HG02610 (cell line): Measurements from ENCODE around the gene ONECUT1.

Experiments used
- ATAC-seq: cut with Tn5 transposase; IDR thresholded peaks from one replicate; pipeline ENCODE4 v1.9.1; 2021; ENCODE audit warnings: mild to moderate bottlenecking, moderate library complexity; ENCODE audit not compliant: unreplicated experiment

ONECUT1 gene

DNA sequence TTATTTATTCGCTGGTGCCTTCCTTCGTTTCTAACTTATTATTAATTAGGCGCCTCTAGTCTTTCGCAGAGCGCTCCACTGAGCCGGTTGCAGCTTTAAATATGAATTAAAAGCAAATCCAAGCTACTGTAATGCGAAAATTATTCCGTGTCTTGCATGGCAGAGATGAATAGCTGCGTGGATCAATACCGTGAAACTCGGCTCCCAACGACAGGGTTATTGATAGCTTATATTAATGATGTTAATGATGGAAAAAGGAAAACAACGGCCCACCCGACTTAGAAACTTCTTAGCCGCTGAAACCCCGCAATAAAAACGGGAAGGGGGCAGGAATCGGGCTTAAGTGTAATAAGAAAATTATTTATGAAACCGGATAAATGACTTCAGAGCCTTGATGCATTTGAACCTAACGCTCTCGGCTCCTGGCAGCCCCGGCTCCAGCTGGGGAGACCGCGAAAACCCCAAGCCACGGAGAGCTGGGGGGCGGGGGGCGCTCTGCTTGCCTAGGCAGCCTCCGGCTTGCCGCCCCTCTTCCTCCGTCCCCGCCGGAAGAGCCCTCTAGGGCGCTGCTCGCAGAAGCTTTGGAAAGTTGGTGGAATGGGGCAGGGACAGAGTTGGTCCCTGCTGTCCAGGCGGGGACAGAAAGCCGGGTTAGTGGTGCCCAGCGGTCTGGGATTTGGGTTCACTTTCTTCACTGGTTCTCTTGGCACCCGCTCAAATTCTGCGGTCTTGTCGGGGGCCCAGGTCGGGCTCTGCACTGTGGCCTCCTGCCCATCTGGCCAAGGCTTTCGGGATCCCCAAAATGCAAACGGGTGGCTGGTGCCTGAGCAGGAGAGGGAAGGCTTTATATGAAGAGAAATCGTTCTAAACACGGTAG, 7.7 kb upstream of the ONECUT1 start:
- ATAC-seq, result no peak

DNA sequence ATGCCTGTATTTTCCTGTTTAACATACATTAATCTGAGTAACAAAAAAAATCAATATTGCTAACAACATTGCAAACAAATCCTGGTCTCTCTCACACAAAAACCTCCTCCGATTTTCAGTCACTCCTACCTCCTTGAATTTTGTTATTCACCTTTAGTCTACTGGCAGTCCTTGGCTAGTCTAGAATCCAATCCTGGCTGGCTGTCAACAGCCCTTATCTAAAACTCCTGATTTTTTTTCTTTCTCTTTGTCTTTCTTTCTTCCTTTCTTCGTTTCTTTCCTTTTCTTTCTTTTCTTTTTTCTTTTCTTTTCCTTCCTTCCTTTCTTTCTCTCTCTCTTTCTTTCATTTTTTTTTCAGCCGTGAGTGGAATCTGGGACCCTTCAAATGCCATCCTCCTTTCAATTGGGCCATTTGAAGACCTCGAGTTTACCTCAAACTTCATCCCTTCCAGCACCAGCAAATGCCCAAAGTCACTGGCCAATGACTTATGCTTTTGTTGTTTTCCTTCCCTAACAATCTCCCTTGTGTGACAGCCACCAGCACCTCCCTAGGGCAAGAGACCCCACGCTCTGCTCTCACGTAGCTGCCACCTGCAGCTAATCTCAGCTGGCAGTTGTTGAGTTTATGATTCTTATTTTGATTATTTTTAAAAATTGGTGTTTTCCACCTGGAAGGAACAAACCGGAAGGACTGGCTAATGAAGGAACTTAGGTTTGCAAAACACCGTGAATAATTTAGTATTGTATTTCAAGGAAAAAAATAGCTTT, 6.8 kb upstream of the ONECUT1 start:
- ATAC-seq, result no peak

DNA sequence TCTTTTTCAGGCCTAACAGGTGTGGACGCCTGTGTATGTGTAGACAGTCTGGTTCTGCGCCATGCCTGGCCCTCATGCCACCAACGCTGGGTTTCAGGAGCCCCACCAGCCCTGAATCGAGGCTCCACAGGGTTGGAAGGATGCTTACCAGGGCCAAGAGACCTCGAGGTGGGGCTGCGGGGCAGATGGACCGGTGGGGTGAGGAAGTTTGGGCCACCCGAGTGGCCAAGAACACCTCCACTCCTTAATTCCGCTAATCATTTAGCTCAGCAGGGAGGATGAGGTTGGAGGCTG, 6.0 kb upstream of the ONECUT1 start:
- ATAC-seq, result no peak

DNA sequence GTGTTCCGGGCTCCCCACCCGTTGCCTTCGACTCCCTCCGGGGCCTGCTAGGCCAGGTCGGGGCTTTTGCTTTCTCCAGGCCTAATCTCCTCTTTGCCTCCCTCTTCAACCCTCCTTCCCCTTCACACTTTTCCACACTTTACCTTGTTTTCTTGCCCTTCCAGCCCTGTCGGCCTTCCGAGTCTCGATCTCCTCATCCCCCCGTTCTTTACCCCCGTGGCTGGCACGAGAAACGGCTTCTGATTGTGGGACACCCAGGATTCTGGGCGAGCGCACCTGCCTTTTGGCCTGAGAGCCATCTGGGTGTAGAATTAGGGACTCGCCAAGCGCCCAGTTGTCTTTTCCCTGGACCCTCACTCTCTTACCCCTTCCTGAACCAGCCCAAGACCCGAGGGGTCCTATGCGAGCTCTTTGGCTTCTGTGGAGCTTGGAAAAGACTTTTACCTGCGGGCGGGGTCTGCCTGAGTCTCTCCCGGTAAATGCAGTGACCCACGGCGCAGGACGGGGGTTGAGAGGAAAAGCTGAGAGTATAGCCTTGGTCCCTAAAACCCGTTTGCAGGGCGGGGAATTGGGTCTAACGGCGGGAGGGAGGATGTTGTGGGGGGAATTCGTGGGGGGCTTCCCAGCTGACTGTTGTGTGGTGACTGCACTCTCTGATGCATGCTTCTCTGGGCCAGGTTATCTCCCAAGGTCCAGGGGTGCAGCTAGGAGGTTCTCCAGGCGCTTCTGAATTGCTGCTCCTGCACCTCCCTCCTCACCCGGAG, 5.5 kb upstream of the ONECUT1 start:
- no peak for ATAC-seq

DNA sequence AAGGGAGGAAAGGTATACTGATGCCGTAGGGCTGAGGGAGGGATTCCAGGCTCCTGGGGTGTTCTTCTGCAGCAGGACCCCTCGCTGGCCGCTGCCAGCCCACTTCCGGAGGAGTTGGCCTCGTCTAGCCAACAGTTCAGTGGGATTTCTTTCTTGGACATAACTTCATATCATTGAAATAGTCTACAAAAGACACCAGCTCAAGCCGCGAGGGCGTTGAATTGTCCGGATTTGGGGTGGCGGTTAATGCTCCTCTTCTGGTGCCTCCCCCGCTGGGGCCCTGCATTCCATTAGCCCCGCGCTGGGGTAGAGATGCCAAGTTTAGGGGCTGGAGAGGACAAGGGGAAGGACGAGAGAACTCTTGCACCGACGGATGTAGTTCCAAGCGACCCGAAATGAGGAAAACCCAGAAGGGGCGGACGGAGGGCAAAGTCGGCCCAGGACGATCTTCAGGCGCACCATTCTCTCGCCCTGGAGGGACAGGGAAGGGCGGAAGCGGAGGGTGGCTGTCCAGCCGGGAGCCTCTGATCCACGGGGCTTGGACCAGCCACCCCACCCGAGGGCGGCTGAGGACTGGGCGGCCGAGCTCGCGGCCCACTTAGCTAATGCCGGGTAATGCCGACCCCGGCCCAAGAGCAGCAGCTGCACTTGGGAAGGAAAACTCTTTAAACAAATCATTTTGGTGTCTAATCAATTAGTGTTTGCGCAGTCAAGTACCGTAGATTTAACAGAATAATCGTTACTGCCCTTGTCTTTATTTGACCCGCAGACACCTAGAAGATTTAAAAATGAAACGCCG, 4.7 kb upstream of the ONECUT1 start:
- ATAC-seq, result no peak

DNA sequence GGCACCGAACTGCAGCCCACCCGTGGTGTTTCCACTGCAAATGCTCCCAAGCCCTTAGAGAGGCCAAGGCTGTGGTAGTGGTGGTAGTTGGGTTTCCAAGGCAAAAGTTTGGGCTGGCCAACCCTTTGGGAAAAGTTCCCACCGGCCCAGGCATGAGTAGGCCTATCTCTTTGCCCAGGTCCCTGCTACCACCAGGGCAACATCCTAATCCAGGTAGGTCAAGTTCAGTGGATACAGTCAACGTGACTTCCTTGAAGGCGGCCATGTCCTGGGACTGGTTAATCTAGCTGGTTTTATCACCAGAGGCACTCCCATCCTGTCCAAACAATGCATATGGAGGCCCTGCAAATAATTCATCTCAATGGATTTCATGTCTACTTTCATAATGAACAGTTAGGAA, 1.6 kb upstream of the ONECUT1 start:
- ATAC-seq, result no peak

DNA sequence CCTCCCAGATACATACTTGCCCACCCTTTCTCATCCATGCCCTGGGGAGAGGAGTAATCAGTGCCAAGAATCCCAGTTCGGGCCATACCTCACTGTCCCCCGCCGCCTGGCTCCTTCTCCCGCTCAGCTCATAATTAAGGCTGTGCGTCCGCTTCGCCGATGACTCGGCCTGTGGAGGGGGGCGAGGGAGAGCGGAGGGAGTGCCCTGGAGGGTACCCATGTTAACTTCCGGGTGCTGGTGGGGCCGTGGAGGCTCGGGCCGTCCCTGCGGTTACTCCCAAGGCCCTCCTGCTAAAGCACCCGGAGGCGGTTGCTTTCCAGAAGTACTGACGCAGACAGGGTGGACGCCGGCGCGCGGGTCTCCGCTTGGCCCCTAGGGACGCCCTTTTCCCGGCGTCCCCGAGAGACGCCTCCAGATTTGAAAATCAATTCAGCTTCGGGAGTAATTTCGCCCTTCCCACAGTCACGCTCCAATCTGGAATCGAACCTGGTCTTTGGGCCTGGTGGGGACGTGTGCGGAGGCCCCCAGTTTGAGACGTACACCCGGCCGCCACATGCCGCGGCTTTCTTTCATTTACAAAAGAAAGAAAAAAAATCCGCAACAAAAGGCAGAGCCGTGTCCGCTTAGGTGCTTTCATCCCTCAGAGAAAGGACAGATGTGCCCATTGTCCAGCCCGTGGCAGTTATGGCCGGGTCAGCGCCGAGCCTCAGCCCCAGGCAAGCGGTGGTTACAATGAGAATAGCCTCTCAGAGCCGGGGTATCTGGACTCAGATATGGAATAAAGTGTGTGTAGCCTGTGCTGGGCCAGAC, 1.0 kb upstream of the ONECUT1 start:
- ATAC-seq, result no peak

DNA sequence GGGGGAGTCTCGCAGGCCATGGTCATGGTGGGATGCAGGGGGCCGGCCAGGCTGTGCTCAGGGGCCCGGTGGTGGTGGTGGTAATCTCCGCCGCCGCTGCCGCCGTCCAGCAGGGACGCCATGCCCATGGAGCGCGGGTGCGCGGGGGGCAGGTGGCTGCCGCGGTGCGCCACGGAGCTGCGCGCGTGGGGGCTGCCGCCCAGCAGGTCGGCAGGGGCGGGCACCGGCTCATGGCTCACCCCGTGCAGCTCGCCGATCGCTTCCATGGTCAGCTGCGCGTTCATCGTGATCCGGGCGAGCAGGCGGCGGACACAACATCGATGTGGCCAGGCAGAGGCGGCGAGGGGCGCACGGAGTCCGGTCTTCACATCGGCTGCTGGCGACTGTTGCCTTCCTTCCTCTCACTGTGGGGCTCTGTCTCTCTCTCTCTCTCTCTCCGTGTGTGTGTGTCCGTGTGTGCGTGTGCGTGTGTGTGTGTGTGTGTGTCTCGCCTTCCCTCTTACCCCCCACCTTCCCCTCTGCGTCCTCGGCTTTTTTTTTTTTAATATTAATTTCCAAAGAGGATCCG, 451 bp downstream of the ONECUT1 start:
- ATAC-seq, result peak; percentile 4

DNA sequence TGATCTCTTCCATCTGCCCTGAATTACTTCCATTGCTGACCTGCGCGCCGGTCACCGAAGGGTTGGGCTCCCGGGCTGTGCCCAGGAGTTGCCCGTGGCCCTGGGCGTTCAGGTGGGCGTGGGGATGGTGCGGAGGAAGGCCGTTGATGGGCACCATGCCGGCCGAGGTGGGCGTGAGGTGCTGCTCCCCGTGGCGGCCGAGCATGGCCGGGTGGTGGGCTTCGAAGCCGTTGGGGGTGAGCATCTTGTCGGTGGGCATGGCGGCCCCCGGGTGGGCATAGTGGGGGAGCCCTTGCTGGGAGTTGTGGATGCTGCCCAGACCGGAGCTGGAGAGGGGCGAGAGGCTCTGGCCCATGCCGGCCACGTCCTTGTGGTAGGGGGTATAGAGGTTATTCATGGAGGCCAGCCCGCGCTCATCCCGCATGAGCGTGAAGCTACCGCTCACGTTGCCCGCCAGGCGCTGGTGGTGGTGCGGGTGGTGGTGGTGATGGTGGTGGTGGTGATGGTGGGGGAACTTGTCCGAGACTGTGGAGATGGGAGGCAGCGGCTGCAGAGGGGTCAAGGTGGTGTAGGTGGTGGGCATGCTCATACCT, 1.0 kb downstream of the ONECUT1 start:
- no peak for ATAC-seq

DNA sequence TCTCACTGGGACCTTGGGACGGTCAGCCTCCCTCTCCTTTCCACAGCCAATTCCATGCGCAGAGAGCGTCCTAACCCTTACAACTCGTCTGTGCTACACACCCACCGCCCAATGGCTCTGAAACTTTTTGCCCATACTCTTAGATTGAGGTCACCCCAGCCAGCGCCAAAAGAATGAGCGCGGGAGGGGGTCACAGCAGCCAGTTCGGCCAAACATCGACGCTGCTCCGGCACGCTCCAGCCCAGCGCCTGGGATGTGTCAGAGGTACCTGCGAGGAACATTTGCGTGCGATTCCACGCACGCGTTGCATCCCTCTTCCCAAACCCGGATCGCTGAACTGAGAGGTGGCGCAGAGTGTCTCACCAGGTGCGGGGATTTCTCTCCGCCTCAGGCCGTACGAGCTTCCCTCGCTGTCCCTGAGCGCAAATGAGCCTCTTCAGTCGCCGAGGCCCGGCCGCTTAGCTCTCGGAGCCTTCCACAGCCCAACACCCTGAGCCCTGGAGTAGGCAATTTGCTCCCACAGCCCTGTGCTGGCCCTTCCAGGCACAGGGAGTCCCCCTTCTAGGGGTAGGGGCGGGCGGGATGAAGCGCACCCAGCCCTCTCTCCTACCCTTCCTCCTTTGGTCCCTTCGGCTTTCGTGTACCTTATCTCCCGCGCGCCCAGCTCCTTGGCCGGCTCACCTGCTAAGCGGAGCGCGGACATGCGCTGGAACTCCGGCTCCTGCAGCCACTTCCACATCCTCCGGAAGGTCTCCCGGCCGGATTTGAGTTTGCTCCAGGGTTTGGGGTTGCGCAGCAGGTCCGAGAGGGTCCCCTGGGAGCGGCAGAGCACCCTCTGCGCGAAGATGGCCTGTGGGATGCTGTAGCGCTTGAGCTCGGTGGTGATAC, 1.8 kb downstream of the ONECUT1 start:
- no peak for ATAC-seq

DNA sequence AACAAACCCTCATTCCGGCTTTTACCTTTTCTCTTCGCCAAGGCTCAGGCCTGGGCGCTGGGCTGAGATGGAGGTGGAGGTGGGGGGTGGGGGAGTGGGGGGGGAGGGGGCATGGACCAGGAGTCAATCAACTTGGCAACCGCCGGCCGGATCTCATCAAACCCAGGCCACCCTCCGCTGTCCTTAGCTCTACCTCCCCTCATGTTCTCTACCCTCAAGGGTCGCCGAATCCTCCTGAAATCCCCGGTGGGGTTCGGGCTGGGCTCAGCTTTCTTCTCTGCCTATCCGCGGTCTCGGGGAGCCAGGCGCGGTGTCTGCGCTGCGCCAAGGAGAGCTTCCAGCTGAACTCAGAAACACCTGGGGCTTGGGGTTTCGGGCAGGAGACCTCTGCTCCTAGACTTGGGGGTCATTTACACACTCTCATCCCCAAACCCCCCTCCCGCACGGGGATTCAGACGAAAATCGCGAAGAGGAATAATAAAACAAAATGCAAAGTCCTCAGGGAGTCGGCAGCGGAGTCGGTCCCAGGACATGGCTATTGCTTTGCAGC, 2.5 kb downstream of the ONECUT1 start:
- no peak for ATAC-seq

DNA sequence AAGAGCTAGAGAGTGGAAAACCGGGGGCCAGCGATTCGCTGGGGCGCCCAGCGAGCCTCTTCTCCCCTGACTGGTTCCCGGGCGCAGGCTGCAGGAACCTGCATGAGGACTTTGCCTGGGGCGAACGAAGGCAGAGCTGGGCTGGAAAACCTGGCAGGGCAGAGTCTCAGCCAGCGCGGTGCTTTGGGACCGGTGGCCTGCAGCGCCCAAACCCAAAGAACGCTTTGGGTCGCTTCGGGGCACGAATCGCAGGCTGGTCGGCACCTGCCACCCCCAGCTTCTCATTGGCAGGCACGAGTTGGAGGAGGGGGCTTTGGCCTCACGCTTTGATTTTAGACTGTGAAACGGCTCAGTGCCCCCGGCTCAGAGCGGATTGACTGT, 3.0 kb downstream of the ONECUT1 start:
- ATAC-seq, result no peak

DNA sequence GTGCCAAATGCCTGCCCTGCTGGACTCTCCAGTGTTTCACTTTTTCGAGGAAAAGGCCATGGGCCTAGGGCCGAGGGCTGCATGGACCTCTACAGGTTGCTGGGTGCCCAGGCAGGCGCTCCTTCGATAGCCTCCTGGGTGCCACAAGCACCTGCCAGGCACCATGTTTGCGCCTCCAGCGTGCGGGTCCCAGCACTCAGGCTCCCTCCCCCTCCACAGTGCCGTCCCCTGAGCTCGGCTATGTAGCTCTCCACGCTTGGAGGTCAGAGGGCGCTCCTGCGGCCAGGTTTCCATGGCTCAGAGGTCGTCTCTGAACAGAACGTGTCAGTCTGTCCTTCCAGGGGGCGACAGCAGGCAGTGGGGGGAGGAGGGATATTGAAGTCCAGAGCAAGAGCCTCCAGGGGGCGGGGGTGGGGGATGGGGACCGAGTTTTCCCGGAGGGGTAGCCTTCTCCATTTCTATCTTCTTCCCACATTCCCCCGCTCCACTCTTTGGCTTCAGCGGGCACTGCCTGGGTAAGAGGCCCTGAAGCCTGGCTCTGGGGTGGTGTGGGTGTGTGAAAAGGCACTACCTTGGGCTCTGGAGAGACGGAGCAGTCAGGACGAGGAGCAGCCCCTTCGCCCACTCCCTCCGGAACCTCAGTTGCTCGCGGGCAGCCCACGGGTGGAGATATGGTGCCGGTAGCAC, 3.6 kb downstream of the ONECUT1 start:
- no peak for ATAC-seq

DNA sequence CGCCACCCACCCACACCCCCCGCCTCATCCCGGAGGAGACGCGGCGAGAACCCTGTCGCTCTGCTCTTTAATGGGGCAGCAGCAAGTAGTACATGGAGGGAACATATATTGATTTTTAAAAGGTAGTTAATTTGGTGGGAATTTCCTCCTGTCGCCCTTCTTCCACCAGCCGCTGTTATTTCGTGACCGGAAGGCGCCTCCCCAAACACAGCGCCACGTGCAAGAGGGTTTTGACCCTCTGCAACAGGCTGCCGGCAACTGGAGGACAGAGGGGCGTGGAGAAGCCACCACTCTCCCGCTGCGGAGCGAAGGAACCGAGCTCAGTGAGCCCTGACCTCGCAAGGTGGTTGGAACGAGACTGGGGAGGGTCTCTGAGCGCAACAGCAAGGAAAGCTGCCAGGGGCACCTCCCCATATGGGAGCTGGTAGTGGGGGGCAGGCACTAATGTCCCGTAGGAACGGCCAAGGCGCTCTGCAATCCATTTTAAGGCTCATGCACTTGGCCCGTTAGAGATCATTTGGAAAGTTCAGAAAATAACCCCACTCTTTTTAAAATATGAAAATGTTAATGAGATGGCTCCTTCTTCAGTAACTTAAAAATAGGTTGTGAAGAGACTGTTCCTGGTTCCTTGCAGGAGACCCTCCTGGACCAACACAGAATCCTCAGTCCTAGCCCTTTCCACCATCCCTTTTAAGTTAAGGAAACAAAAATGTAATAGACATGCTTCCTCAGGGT, 4.3 kb downstream of the ONECUT1 start:
- ATAC-seq, result no peak

DNA sequence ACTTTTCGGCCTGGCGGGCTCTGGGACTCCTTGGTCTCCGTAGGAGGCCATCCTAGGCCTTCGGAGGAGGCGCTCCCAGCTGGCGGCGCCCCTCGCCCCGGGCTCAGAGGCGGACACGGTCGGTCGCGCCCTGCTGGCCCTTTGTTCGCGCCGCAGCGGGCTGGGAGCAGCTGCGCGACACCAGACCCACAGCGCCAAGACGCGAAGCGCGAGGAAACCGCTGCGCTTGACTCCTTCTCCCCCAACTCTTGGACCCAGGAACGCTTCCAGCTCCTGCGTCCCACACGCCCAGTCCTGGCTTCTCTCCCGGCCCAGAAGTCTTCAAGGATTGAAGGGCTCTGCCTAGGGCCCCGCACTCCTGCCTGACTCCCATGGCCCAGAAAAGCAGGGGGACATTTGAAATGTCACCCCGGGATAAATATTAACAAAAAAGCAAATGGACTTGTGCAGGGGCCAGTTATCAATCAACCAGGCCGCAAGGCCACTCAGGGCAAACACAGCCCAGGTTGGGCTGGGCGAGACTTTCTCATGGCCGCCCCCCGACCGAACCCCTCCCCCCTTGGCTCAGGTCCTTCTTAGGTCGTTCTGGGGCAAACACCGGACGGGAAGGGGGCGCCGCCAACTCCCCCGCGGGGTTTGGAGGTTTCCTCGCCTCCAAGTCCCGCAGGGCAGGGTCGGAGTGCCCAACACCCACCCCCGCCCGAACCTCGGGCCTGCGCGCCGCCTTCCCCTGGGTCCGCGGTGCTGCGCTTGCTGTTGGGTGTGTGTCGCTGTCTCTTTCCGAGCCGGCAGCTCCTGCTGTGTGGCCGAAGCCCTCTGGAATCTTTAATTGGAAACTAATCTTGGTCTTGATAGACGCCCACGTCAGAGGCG, 5.1 kb downstream of the ONECUT1 start:
- no peak for ATAC-seq
